Fibroblast of lung (primary cell): ENCODE results near the gene OR10P1. TPM values are rescaled to one million over a fixed set of nuclear protein-coding genes. Genes with fewer than 3 reads are reported as not detected.

Source experiments
- DNase-seq, 2 donors: peaks; one replicate each; pipeline versions ENCODE4 v3.0.0 to v3.0.0-alpha.2; 2010; ENCODE audit warnings: low read depth in 2 of 2
- H2AFZ ChIP-seq: 2 replicates; pipeline ENCODE4 v1.5.1; 2012; ENCODE audit warnings: low read length, control low read depth, inconsistent platforms
- H3K27ac ChIP-seq: 2 replicates; pipeline ENCODE4 v1.5.1; 2011; ENCODE audit warnings: low read length, control low read depth; ENCODE audit not compliant: insufficient read depth
- H3K27me3 ChIP-seq: 2 replicates; pipeline ENCODE4 v1.5.1; 2011; ENCODE audit warnings: mild to moderate bottlenecking, low read length; ENCODE audit not compliant: control insufficient read depth, insufficient read depth
- H3K36me3 ChIP-seq: 2 replicates; pipeline ENCODE4 v1.5.1; 2011; ENCODE audit warnings: low read length; ENCODE audit not compliant: control insufficient read depth, insufficient read depth
- H3K4me1 ChIP-seq: 2 replicates; pipeline ENCODE4 v1.5.1; 2011; ENCODE audit warnings: low read length; ENCODE audit not compliant: control insufficient read depth, insufficient read depth; ENCODE audit errors: extremely low read depth
- H3K4me2 ChIP-seq: 2 replicates; pipeline ENCODE4 v1.5.1; 2011; ENCODE audit warnings: low read length, control low read depth; ENCODE audit not compliant: insufficient read depth; ENCODE audit errors: extremely low read depth
- H3K4me3 ChIP-seq, 4 experiments: fragments of 200-600 bp in 1 of 4; sonication (generic) in 1 of 4; replicated peaks in 1 of 4; 2 replicates each; pipeline ENCODE4 v1.5.1; 2011 to 2016; ENCODE audit warnings: low read length in 4 of 4, low read depth in 3 of 4, mild to moderate bottlenecking in 3 of 4, control low read depth in 2 of 4, inconsistent platforms in 1 of 4, mixed read lengths in 1 of 4; ENCODE audit not compliant: insufficient read depth in 1 of 4; ENCODE audit errors: control extremely low read depth in 1 of 4
- H3K79me2 ChIP-seq: 2 replicates; pipeline ENCODE4 v1.5.1; 2012; ENCODE audit warnings: mild to moderate bottlenecking, low read length, inconsistent platforms; ENCODE audit not compliant: control insufficient read depth, insufficient read depth
- H3K9ac ChIP-seq: 2 replicates; pipeline ENCODE4 v1.5.1; 2011; ENCODE audit warnings: mild to moderate bottlenecking, low read length, control low read depth; ENCODE audit not compliant: insufficient read depth
- H3K9me3 ChIP-seq: 2 replicates; pipeline ENCODE4 v1.5.1; 2012; ENCODE audit warnings: low read depth, low read length; ENCODE audit not compliant: control insufficient read depth, insufficient read depth
- H4K20me1 ChIP-seq: 2 replicates; pipeline ENCODE4 v1.5.1; 2011; ENCODE audit warnings: low read length; ENCODE audit not compliant: control insufficient read depth, insufficient read depth; ENCODE audit errors: extremely low read depth
- EZH2 ChIP-seq: IDR thresholded peaks from 2 replicates; pipeline ENCODE4 v1.5.1; 2012; ENCODE audit warnings: low read length, control low read depth, mild to moderate bottlenecking; ENCODE audit errors: missing control alignments
- polyA plus RNA-seq, 2 donors: library from polyadenylated mRNA; depleted of rRNA in 1 of 2; stranded (reverse) in 1 of 2; unstranded in 1 of 2; fragments of >200 nt; gene quantifications; 2 replicates each; pipeline ENCODE4 v1.2.1, GENCODE V29; 2011 to 2012; ENCODE audit warnings: missing spikeins in 1 of 2
- total RNA-seq: library from RNA; depleted of rRNA; stranded (reverse); fragments of >200 nt; gene quantifications from 2 replicates; pipeline ENCODE4 v1.2.1, GENCODE V29; 2014
- TF ChIP-seq, protein P1 (sequence below), 2 donors: IDR thresholded peaks in 1 of 2; conservative IDR thresholded peaks in 1 of 2; 1 replicate in 1 of 2; 2 replicates in 1 of 2; pipeline ENCODE4 v1.5.1; 2011 to 2012; ENCODE audit warnings: low read length in 2 of 2, control low read depth in 1 of 2, inconsistent platforms in 1 of 2, low read depth in 1 of 2, mild to moderate bottlenecking in 1 of 2

OR10P1 gene
- total and polyA plus RNA-seq, 2 donors (not counting 1 experiment from before 2014, with no cell fraction given) = not detected

DNA sequence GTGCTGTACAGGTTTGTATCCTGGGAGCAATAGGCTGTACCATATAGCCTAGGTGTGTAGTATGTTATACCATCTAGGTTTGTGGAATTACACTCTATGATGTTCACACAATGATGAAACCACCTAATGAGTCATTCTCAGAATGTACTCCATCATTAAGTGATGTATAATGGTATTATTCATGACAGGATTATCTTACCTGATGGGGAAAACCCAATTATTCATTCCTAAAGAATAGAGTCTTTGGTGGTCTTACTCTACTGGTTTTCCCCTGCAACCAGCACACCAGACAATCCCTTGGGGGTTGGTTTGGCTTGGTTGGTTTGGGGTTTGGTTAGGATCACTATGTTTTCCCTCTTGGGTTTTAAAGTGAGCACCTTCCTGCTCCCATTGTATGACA lies 12.6 kb upstream of the OR10P1 start:
- Histone ChIP-seq H3K4me3 (no peak overlapping the region), H3K9ac (no peak overlapping the region), H3K4me2 (no peak overlapping the region), H3K27me3 (peaks cover 4% of the 10 kb centered on the region), H3K36me3 (no peaks in the 10 kb centered on the region), H3K79me2 (no peaks in the 10 kb centered on the region), H2AFZ (no peak overlapping the region), H3K27ac (no peak overlapping the region), H4K20me1 (no peaks in the 10 kb centered on the region), H3K9me3 (no peaks in the 10 kb centered on the region), H3K4me1 (no peaks in the 10 kb centered on the region)
- TF ChIP-seq, protein P1, sequence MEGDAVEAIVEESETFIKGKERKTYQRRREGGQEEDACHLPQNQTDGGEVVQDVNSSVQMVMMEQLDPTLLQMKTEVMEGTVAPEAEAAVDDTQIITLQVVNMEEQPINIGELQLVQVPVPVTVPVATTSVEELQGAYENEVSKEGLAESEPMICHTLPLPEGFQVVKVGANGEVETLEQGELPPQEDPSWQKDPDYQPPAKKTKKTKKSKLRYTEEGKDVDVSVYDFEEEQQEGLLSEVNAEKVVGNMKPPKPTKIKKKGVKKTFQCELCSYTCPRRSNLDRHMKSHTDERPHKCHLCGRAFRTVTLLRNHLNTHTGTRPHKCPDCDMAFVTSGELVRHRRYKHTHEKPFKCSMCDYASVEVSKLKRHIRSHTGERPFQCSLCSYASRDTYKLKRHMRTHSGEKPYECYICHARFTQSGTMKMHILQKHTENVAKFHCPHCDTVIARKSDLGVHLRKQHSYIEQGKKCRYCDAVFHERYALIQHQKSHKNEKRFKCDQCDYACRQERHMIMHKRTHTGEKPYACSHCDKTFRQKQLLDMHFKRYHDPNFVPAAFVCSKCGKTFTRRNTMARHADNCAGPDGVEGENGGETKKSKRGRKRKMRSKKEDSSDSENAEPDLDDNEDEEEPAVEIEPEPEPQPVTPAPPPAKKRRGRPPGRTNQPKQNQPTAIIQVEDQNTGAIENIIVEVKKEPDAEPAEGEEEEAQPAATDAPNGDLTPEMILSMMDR (conservative IDR thresholded peaks at IDR 0.05 in 1 of 2, IDR thresholded peaks at IDR 0.05 in 1 of 2; ENCODE audit: low read depth in 1 of 2, low read length in 2 of 2) = no peak
- TF ChIP-seq EZH2 = no peak
- no peak for DNase-seq

DNA sequence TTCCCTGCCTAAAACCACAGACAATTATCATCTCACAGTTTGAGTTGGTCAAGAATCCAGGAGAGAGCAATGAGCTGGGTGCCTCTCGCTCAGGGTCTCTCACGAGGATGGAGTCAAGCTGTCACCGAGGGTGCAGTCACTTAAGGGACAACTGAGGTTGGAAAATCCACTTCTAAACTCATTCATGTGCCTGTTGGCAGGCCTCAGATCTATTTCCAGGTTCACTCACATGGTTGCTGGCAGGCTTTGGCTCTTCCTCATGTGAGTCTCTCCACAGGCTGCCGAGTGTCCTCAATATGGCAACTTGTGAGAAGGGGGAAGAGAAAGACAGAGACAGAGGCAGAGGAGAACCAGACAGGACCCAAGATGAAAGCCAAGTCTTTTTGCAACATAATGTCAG lies 10.5 kb upstream of the OR10P1 start:
- no peak overlapping the region for H3K4me2 ChIP-seq
- no peak for DNase-seq
- TF ChIP-seq EZH2 = no peak
- TF ChIP-seq, protein P1 (conservative IDR thresholded peaks at IDR 0.05 in 1 of 2, IDR thresholded peaks at IDR 0.05 in 1 of 2; ENCODE audit: low read depth in 1 of 2, low read length in 2 of 2) = no peak
- H3K36me3 ChIP-seq = no peaks in the 10 kb centered on the region
- no peaks in the 10 kb centered on the region for H3K9me3 ChIP-seq
- H3K9ac ChIP-seq = no peak overlapping the region
- no peaks in the 10 kb centered on the region for H3K4me1 ChIP-seq
- H3K4me3 ChIP-seq = no peak overlapping the region
- H3K27me3 ChIP-seq = peaks cover 7% of the 10 kb centered on the region
- H4K20me1 ChIP-seq = no peaks in the 10 kb centered on the region
- H2AFZ ChIP-seq = no peak overlapping the region
- H3K79me2 ChIP-seq = no peaks in the 10 kb centered on the region
- H3K27ac ChIP-seq = no peak overlapping the region

DNA sequence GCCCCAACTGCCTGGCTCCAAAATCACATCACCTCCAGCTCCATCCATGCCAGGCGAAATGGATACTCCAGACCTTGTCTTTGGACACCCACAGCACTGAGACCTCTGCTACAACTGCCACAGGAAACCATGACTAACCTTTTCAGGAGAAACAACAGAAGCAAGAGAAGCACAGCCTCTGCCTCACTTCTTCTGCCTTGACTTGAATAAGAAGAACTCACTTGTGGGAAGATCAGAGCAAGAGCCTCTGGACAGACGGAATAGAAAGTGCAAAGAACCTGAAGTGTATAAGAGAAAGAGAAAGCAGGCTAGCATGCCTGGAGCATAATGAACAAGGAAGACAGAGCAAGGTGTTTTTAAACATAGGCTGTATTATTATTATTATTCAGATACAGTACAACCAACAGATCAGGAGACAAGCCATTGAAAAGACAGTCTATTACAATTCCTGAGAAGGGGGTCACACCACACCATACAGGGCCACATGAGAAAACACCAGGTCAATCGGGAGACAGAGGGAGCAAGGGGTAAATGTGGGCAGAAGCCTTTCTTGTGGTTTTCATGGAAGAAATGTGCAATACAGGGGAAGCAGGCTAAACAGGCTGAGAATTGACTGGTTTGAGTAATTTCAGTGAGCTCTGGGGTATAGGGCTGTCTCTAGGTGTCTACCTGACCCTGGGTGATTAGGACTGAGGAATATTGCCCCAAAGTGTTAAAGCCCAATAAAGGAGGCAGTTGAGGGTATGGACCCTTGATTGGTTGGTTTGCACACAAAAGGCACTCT lies 7.4 kb upstream of the OR10P1 start:
- DNase-seq = no peak
- no peaks in the 10 kb centered on the region for H4K20me1 ChIP-seq
- H3K27me3 ChIP-seq = peaks cover 15% of the 10 kb centered on the region
- no peak for TF ChIP-seq EZH2
- TF ChIP-seq, protein P1 (conservative IDR thresholded peaks at IDR 0.05 in 1 of 2, IDR thresholded peaks at IDR 0.05 in 1 of 2; ENCODE audit: low read depth in 1 of 2, low read length in 2 of 2) = no peak
- no peaks in the 10 kb centered on the region for H3K36me3 ChIP-seq
- no peaks in the 10 kb centered on the region for H3K9me3 ChIP-seq
- H3K79me2 ChIP-seq = no peaks in the 10 kb centered on the region
- no peak overlapping the region for H3K4me3 ChIP-seq
- H3K9ac ChIP-seq = no peak overlapping the region
- no peak overlapping the region for H2AFZ ChIP-seq
- no peaks in the 10 kb centered on the region for H3K4me1 ChIP-seq
- no peak overlapping the region for H3K4me2 ChIP-seq
- H3K27ac ChIP-seq = no peak overlapping the region
